Activated CD8-positive, alpha-beta T cell treated with anti-CD3 and anti-CD28 coated beads, Interleukin-2, amount 10 ng/mL, durations not matched to agents 7 days and 5 days (primary cell): ENCODE data around the gene MKNK2. TPM values are rescaled to one million over a fixed set of nuclear protein-coding genes. Genes with fewer than 3 reads are reported as not detected.

Experiments
- ATAC-seq: fragments of 150-1000 bp; cut with Tn5 transposase; one replicate; pipeline ENCODE4 v1.10.0; 2021; ENCODE audit warnings: moderate library complexity
- CTCF ChIA-PET: fragments of 350-600 bp; sonication (Branson Sonifier 250); formaldehyde crosslinking; loops from one replicate; lab custom pipeline; 2021; ENCODE audit warnings: antibody characterized with exemption; lab: Charles Lee
- POLR2A ChIA-PET: fragments of 350-600 bp; sonication (Branson Sonifier 250); formaldehyde crosslinking; loops from one replicate; lab custom pipeline; 2021; ENCODE audit warnings: antibody characterized with exemption; lab: Charles Lee
- DNase-seq: peaks from one replicate; pipeline ENCODE4 v3.0.0-alpha.2; 2020
- H3K27ac Mint-ChIP-seq: one replicate; pipeline ENCODE4 v1.8.0; 2021; ENCODE audit warnings: mild to moderate bottlenecking, mixed read lengths
- H3K27me3 Mint-ChIP-seq: one replicate; pipeline ENCODE4 v1.8.0; 2021; ENCODE audit warnings: low read depth, mixed read lengths
- H3K36me3 Mint-ChIP-seq: one replicate; pipeline ENCODE4 v1.8.0; 2021; ENCODE audit warnings: low read depth, mixed read lengths
- H3K4me1 Mint-ChIP-seq: one replicate; pipeline ENCODE4 v1.8.0; 2021; ENCODE audit warnings: low read depth, mixed read lengths
- H3K4me3 Mint-ChIP-seq: one replicate; pipeline ENCODE4 v1.8.0; 2021; ENCODE audit warnings: mild to moderate bottlenecking, mixed read lengths
- H3K9me3 Mint-ChIP-seq: one replicate; pipeline ENCODE4 v1.8.0; 2022; ENCODE audit warnings: mixed read lengths; ENCODE audit not compliant: insufficient read depth
- total RNA-seq, 2 experiments: library from RNA; stranded (reverse); gene quantifications; one replicate each; pipeline ENCODE4 v1.2.3, GENCODE V29; 2021

MKNK2 gene
- total RNA-seq, 2 experiments from 2014 or later, result 332 to 348 TPM

GRCh38 chr19:2047449-2048103 is 3.5 kb downstream of the MKNK2 start:
- no peak for ATAC-seq
- Mint-ChIP-seq H3K36me3 (peaks cover 28% of the 10 kb centered on the region), H3K27me3 (no peaks in the 10 kb centered on the region), H3K27ac (no peak overlapping the region), H3K9me3 (no peaks in the 10 kb centered on the region), H3K4me1 (peaks cover 56% of the 10 kb centered on the region), H3K4me3 (peak overlapping the region; percentile 85)
- peak; percentile 23 for DNase-seq
- ChIA-PET POLR2A (interaction anchor here (0.6 kb wide), 1 partner anchor 9 kb away, joined by 3 read pairs; no protein-coding TSS in a partner anchor), CTCF (no interaction called here)

GRCh38 chr19:2047076-2047448 is 4.0 kb downstream of the MKNK2 start:
- POLR2A ChIA-PET, result interaction anchor here (0.6 kb wide), 1 partner anchor 8 kb away, joined by 3 read pairs; no protein-coding TSS in a partner anchor
- H3K4me3 Mint-ChIP-seq, result no peak overlapping the region

GRCh38 chr19:2046046-2046907 is 4.8 kb downstream of the MKNK2 start:
- peaks cover 34% of the 10 kb centered on the region for H3K36me3 Mint-ChIP-seq
- no peak overlapping the region for H3K27ac Mint-ChIP-seq
- H3K4me3 Mint-ChIP-seq, result no peak overlapping the region
- H3K4me1 Mint-ChIP-seq, result peaks cover 51% of the 10 kb centered on the region
- DNase-seq (peak; percentile 21), ATAC-seq (no peak)
- no peaks in the 10 kb centered on the region for H3K27me3 Mint-ChIP-seq
- ChIA-PET POLR2A (no interaction called here), CTCF (interaction anchor here (0.6 kb wide), 1 partner anchor 118 kb away, joined by 3 read pairs; no protein-coding TSS in a partner anchor)
- no peaks in the 10 kb centered on the region for H3K9me3 Mint-ChIP-seq

More at GRCh38 chr19:2047076-2047448, 4.0 kb downstream of the MKNK2 start:
- H3K27ac Mint-ChIP-seq, result no peak overlapping the region
- CTCF ChIA-PET, result no interaction called here
- peaks cover 55% of the 10 kb centered on the region for H3K4me1 Mint-ChIP-seq
- H3K9me3 Mint-ChIP-seq, result no peaks in the 10 kb centered on the region
- no peak for ATAC-seq
- peak; percentile 20 for DNase-seq
- H3K27me3 Mint-ChIP-seq, result no peaks in the 10 kb centered on the region
- peaks cover 32% of the 10 kb centered on the region for H3K36me3 Mint-ChIP-seq

GRCh38 chr19:2045501-2046045 is 5.5 kb downstream of the MKNK2 start:
- CTCF ChIA-PET, result no interaction called here
- peak; percentile 20 for DNase-seq
- H3K4me1 Mint-ChIP-seq, result peaks cover 53% of the 10 kb centered on the region
- no peaks in the 10 kb centered on the region for H3K27me3 Mint-ChIP-seq
- H3K4me3 Mint-ChIP-seq, result no peak overlapping the region
- POLR2A ChIA-PET, result no interaction called here
- no peak overlapping the region for H3K27ac Mint-ChIP-seq
- no peak for ATAC-seq
- H3K36me3 Mint-ChIP-seq, result peaks cover 39% of the 10 kb centered on the region
- no peaks in the 10 kb centered on the region for H3K9me3 Mint-ChIP-seq

GRCh38 chr19:2044709-2045500 is 6.1 kb downstream of the MKNK2 start:
- ChIA-PET CTCF (no interaction called here), POLR2A (interaction anchor here (3.3 kb wide), 1 partner anchor 7 kb away, joined by 31 read pairs; the partner anchor contains the start of gene MKNK2)
- Mint-ChIP-seq H3K27ac (peak overlapping the region; percentile 61), H3K27me3 (no peaks in the 10 kb centered on the region), H3K4me1 (peaks cover 52% of the 10 kb centered on the region), H3K4me3 (no peak overlapping the region), H3K36me3 (peaks cover 37% of the 10 kb centered on the region), H3K9me3 (no peaks in the 10 kb centered on the region)
- DNase-seq, result peak; percentile 22
- no peak for ATAC-seq

GRCh38 chr19:2043961-2044708 is 6.9 kb downstream of the MKNK2 start:
- DNase-seq, result peak; percentile 33

GRCh38 chr19:2043251-2043641 is 7.8 kb downstream of the MKNK2 start:
- peaks cover 39% of the 10 kb centered on the region for H3K4me1 Mint-ChIP-seq
- CTCF ChIA-PET, result interaction anchor here (0.8 to 3.3 kb wide), 5 partner anchors 9 to 26 kb away, joined by 3 to 15 read pairs (median 10); no protein-coding TSS in a partner anchor
- peak; percentile 23 for DNase-seq
- H3K4me3 Mint-ChIP-seq, result peak overlapping the region; percentile 22
- H3K36me3 Mint-ChIP-seq, result peaks cover 34% of the 10 kb centered on the region
- POLR2A ChIA-PET, result interaction anchor here (0.5 to 3.3 kb wide), 5 partner anchors 9 to 99 kb away, joined by 3 to 31 read pairs (median 3); partner anchors contain the start of gene MKNK2
- no peak for ATAC-seq
- H3K9me3 Mint-ChIP-seq, result no peaks in the 10 kb centered on the region
- H3K27me3 Mint-ChIP-seq, result no peaks in the 10 kb centered on the region
- H3K27ac Mint-ChIP-seq, result peak overlapping the region; percentile 86

More at GRCh38 chr19:2043961-2044708, 6.9 kb downstream of the MKNK2 start:
- Mint-ChIP-seq H3K4me1 (peaks cover 47% of the 10 kb centered on the region), H3K4me3 (no peak overlapping the region), H3K27me3 (no peaks in the 10 kb centered on the region), H3K36me3 (peaks cover 35% of the 10 kb centered on the region), H3K27ac (peak overlapping the region; percentile 86), H3K9me3 (no peaks in the 10 kb centered on the region)
- CTCF ChIA-PET, result interaction anchor here (2.8 to 3.3 kb wide), 2 partner anchors 25 kb away, joined by 15 read pairs; no protein-coding TSS in a partner anchor
- ATAC-seq, result no peak
- POLR2A ChIA-PET, result interaction anchor here (1.4 to 3.3 kb wide), 2 partner anchors 8 to 9 kb away, joined by 3 to 31 read pairs; partner anchors contain the start of gene MKNK2

GRCh38 chr19:2042485-2043250 is 8.4 kb downstream of the MKNK2 start:
- H3K27ac Mint-ChIP-seq, result peak overlapping the region; percentile 86
- H3K27me3 Mint-ChIP-seq, result no peaks in the 10 kb centered on the region
- peak overlapping the region; percentile 66 for H3K4me3 Mint-ChIP-seq
- POLR2A ChIA-PET, result interaction anchor here (0.5 to 3.3 kb wide), 10 partner anchors 8 to 99 kb away, joined by 3 to 31 read pairs (median 3); partner anchors contain the start of genes IZUMO4 and MKNK2
- peaks cover 36% of the 10 kb centered on the region for H3K36me3 Mint-ChIP-seq
- peaks cover 33% of the 10 kb centered on the region for H3K4me1 Mint-ChIP-seq
- H3K9me3 Mint-ChIP-seq, result no peaks in the 10 kb centered on the region
- DNase-seq, result peak; percentile 42
- CTCF ChIA-PET, result interaction anchor here (0.8 to 3.3 kb wide), 6 partner anchors 9 to 145 kb away, joined by 3 to 15 read pairs (median 10); no protein-coding TSS in a partner anchor
- ATAC-seq, result no peak

GRCh38 chr19:2041683-2042484 is 9.2 kb downstream of the MKNK2 start:
- ATAC-seq (peak; percentile 89), DNase-seq (peak; percentile 99)
- H3K4me3 Mint-ChIP-seq, result peak overlapping the region; percentile 66
- no peaks in the 10 kb centered on the region for H3K27me3 Mint-ChIP-seq
- POLR2A ChIA-PET, result interaction anchor here (0.7 to 3.3 kb wide), 7 partner anchors 8 to 55 kb away, joined by 3 to 31 read pairs (median 4); partner anchors contain the start of genes IZUMO4 and MKNK2
- peaks cover 35% of the 10 kb centered on the region for H3K36me3 Mint-ChIP-seq
- H3K9me3 Mint-ChIP-seq, result no peaks in the 10 kb centered on the region
- H3K27ac Mint-ChIP-seq, result peak overlapping the region; percentile 87
- CTCF ChIA-PET, result interaction anchor here (1.0 to 3.3 kb wide), 6 partner anchors 9 to 144 kb away, joined by 3 to 15 read pairs (median 10); no protein-coding TSS in a partner anchor
- peaks cover 29% of the 10 kb centered on the region for H3K4me1 Mint-ChIP-seq
